ENCODE data around the gene RELN. TPM values are rescaled to one million over a fixed set of nuclear protein-coding genes. Genes with fewer than 3 reads are reported as not detected.

Gene RELN
- total and polyA plus RNA-seq, 9 of the 15 experiments (the other 6 are each of a cell fraction or from before 2014, with no cell fraction given) = 12.9 to 43.2 (median 18.1) TPM

DNA sequence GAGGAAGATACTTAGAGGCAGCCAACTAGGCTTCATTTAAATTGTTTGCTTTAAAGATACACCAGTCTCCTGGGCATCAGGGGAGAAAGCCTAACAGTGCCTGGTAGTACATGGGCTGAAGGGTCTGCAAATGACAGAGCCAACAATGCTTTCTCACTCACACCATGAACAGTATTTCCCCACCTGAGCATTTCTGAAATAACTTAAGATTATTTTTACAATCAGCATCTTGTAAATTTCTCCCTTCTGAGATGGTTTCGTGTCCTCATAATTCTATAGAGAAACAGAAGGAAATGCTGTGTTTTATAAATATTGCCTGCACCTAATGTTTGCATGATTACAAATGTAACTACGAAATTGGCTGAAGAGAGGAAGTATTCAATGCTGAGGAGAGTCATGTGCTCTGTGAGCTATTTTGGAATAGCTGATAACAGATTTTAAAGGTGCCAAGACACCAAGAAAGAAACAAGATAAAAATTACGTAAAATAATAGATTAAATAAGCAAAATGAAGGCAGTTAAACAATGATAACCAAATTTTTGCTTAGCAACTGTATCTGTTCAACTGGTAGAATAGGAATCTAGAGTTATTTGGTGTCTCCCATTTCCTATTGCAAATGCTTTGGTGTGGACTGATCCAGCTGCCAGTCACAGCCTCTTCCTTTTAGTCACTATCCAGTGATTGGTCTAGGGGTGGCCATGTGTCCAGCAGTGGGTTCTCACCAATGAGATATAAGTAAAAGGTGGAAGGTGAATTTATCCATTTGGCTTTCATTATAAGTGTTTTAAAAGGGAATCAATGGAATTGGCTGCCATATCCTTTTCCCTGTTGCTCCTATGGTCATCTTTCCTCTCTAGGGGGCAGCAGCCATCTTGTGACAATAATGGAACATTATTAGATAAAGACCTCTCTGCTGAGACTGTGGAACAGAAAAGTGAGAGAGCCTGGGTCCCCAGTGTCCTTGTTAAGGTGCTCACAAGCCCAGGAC lies 375.5 kb downstream of the RELN start (continued):
- TF ChIP-seq, protein P1, sequence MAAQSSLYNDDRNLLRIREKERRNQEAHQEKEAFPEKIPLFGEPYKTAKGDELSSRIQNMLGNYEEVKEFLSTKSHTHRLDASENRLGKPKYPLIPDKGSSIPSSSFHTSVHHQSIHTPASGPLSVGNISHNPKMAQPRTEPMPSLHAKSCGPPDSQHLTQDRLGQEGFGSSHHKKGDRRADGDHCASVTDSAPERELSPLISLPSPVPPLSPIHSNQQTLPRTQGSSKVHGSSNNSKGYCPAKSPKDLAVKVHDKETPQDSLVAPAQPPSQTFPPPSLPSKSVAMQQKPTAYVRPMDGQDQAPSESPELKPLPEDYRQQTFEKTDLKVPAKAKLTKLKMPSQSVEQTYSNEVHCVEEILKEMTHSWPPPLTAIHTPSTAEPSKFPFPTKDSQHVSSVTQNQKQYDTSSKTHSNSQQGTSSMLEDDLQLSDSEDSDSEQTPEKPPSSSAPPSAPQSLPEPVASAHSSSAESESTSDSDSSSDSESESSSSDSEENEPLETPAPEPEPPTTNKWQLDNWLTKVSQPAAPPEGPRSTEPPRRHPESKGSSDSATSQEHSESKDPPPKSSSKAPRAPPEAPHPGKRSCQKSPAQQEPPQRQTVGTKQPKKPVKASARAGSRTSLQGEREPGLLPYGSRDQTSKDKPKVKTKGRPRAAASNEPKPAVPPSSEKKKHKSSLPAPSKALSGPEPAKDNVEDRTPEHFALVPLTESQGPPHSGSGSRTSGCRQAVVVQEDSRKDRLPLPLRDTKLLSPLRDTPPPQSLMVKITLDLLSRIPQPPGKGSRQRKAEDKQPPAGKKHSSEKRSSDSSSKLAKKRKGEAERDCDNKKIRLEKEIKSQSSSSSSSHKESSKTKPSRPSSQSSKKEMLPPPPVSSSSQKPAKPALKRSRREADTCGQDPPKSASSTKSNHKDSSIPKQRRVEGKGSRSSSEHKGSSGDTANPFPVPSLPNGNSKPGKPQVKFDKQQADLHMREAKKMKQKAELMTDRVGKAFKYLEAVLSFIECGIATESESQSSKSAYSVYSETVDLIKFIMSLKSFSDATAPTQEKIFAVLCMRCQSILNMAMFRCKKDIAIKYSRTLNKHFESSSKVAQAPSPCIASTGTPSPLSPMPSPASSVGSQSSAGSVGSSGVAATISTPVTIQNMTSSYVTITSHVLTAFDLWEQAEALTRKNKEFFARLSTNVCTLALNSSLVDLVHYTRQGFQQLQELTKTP (IDR thresholded peaks at IDR 0.05; ENCODE audit: low read depth in 1 of 2, partially characterized antibody in 2 of 2) = no peak
- TF ChIP-seq PHF21A (IDR thresholded peaks at IDR 0.05; ENCODE audit: borderline replicate concordance, low read depth) (no peak), ZNF175 (CRISPR knock-in tag; IDR thresholded peaks at IDR 0.05; ENCODE audit: low read depth) (peak; percentile 58), REST (IDR thresholded peaks at IDR 0.05; ENCODE audit: borderline replicate concordance) (peak; percentile 48), REST (CRISPR knock-in tag; IDR thresholded peaks at IDR 0.05; ENCODE audit: low read depth) (peak; percentile 15; the same call in 1 of the 2 replicates), ZC3H11A (IDR thresholded peaks at IDR 0.05; ENCODE audit: low read depth, low read length) (no peak), NR2C2 (CRISPR knock-in tag; IDR thresholded peaks at IDR 0.05) (no peak), NR2C2 (tag; IDR thresholded peaks at IDR 0.05) (peak; percentile 69), GATAD2B (IDR thresholded peaks at IDR 0.05; ENCODE audit: borderline replicate concordance) (no peak), FOS (IDR thresholded peaks at IDR 0.05; ENCODE audit: extremely low read depth, insufficient read length) (peak; percentile 3)
- TF ChIP-seq, protein P2, sequence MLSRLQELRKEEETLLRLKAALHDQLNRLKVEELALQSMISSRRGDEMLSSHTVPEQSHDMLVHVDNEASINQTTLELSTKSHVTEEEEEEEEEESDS (CRISPR knock-in tag; IDR thresholded peaks at IDR 0.05) = no peak
- TF ChIP-seq, protein P3, sequence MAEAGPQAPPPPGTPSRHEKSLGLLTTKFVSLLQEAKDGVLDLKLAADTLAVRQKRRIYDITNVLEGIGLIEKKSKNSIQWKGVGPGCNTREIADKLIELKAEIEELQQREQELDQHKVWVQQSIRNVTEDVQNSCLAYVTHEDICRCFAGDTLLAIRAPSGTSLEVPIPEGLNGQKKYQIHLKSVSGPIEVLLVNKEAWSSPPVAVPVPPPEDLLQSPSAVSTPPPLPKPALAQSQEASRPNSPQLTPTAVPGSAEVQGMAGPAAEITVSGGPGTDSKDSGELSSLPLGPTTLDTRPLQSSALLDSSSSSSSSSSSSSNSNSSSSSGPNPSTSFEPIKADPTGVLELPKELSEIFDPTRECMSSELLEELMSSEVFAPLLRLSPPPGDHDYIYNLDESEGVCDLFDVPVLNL (CRISPR knock-in tag; IDR thresholded peaks at IDR 0.05; ENCODE audit: low read depth) = no peak
